Sigmoid colon (tissue), 7 donors: ENCODE measurements around the gene PICK1. TPM values are rescaled to one million over a fixed set of nuclear protein-coding genes. Genes with fewer than 3 reads are reported as not detected.

Experiments used
- DNase-seq: peaks from one replicate; pipeline ENCODE4 v3.0.0-alpha.2; 2019
- H3K27ac ChIP-seq, 4 donors: fragments of 200-600 bp; sonication (generic); one replicate each; pipeline ENCODE4 v1.5.1; 2016 to 2019; ENCODE audit warnings: mild to moderate bottlenecking in 1 of 4
- H3K27me3 ChIP-seq, 3 donors: fragments of 200-600 bp; sonication (generic); one replicate each; pipeline ENCODE4 v1.5.1; 2019; ENCODE audit warnings: mild to moderate bottlenecking in 1 of 3
- H3K36me3 ChIP-seq, 4 donors: fragments of 200-600 bp; sonication (generic); one replicate each; pipeline ENCODE4 v1.5.1; 2016 to 2019
- H3K4me1 ChIP-seq, 4 donors: fragments of 200-600 bp; sonication (generic); one replicate each; pipeline ENCODE4 v1.5.1; 2017 to 2019
- H3K4me3 ChIP-seq, 4 donors: fragments of 200-600 bp; sonication (generic); one replicate each; pipeline ENCODE4 v1.5.1; 2017 to 2019; ENCODE audit warnings: mild to moderate bottlenecking in 2 of 4, moderate library complexity in 1 of 4
- H3K9me3 ChIP-seq, 4 donors: fragments of 200-600 bp in 3 of 4; sonication (generic) in 3 of 4; one replicate each; pipeline versions ENCODE4 v1.5.1 to v1.6.1; 2013 to 2019
- CTCF ChIP-seq, 4 experiments: fragments of 450-650 bp in 3 of 4; fragments of 200-600 bp in 1 of 4; IDR thresholded peaks; one replicate each; pipeline ENCODE4 v1.5.1; 2016 to 2019; ENCODE audit warnings: antibody characterized with exemption in 4 of 4, mild to moderate bottlenecking in 3 of 4, moderate library complexity in 2 of 4
- EP300 ChIP-seq, 4 donors: sonication (generic); formaldehyde crosslinking; IDR thresholded peaks; one replicate each; pipeline ENCODE4 v1.6.1; 2017; ENCODE audit warnings: antibody characterized with exemption in 4 of 4
- POLR2A ChIP-seq, 2 donors: fragments of 450-650 bp; IDR thresholded peaks; one replicate each; pipeline ENCODE4 v1.6.1; 2016; ENCODE audit warnings: antibody characterized with exemption in 2 of 2, mild to moderate bottlenecking in 2 of 2, moderate library complexity in 2 of 2
- POLR2AphosphoS5 ChIP-seq, 4 donors: sonication (generic); formaldehyde crosslinking; IDR thresholded peaks; one replicate each; pipeline ENCODE4 v1.6.1; 2017; ENCODE audit warnings: antibody characterized with exemption in 4 of 4
- WGBS, 2 donors: extraction: QIAGEN DNeasy Blood & Tissue Kit; methylation state at CpG; one replicate each; pipeline ENCODE4 v1.1.7; 2013; 5-methylcytosine and 5-hydroxymethylcytosine counted together
- intact Hi-C: fragments of 100-400 bp; cut with DNase I; formaldehyde crosslinking; loops from one replicate; pipeline ENCODE4 v1.15.1; 2023
- polyA plus RNA-seq, 3 donors: library from polyadenylated mRNA; stranded (reverse); fragments of 200-250 nt; gene quantifications; one replicate each; pipeline ENCODE4 v1.2.3, GENCODE V29; 2013
- total RNA-seq, 4 donors: library from RNA; depleted of rRNA; stranded (reverse); fragments of >200 nt; gene quantifications; one replicate each; pipeline ENCODE4 v1.1.0, GENCODE V29; 2016
- donor health status: healthy with polysubstance abuse.
- donor health status: Bipolar disorder and iron deficiency.
- donor health status: healthy.

PICK1 gene
- total and polyA plus RNA-seq, 7 donors, result 14.3 to 38.9 (median 21.0) TPM

GRCh38 chr22:38038426-38038825 lies 18.8 kb upstream of the PICK1 start:
- H3K27ac ChIP-seq, result peak overlapping the region; percentile 40 to 74 (median 70)
- H3K9me3 ChIP-seq, result no peaks in the 10 kb centered on the region
- TF ChIP-seq POLR2A (IDR thresholded peaks at IDR 0.05), result no peak
- peak in 1 of 4 donors; percentile 7 for TF ChIP-seq POLR2AphosphoS5 (IDR thresholded peaks at IDR 0.05)
- peak; percentile 67 for DNase-seq
- intact Hi-C loops, result no loop called here
- H3K4me3 ChIP-seq, result no peak overlapping the region
- no peaks in the 10 kb centered on the region for H3K36me3 ChIP-seq
- no peaks in the 10 kb centered on the region for H3K27me3 ChIP-seq
- WGBS, 2 donors, result 94 to 95% methylated on average over 23 of the region's 23 CpGs
- H3K4me1 ChIP-seq, result peaks cover 0 to 30% (median 19%) of the 10 kb centered on the region in 4 donors

- 89 to 90% methylated on average over 46 of the region's 46 CpGs for WGBS, 2 donors
- H3K27ac ChIP-seq, result peak overlapping the region; percentile 40 to 74 (median 70)
- peaks cover 0 to 23% (median 11%) of the 10 kb centered on the region in 4 donors for H3K4me1 ChIP-seq
- H3K27me3 ChIP-seq, result no peaks in the 10 kb centered on the region
- no peaks in the 10 kb centered on the region for H3K36me3 ChIP-seq
- TF ChIP-seq POLR2A (IDR thresholded peaks at IDR 0.05), result no peak
- no peak for TF ChIP-seq CTCF (IDR thresholded peaks at IDR 0.05)
- TF ChIP-seq EP300 (IDR thresholded peaks at IDR 0.05), result no peak
- peak in 1 of 4 donors; percentile 18 for TF ChIP-seq POLR2AphosphoS5 (IDR thresholded peaks at IDR 0.05)
- no peaks in the 10 kb centered on the region for H3K9me3 ChIP-seq
- intact Hi-C loops, result no loop called here
- no peak overlapping the region for H3K4me3 ChIP-seq
- no peak for DNase-seq
Observed at GRCh38 chr22:38038890-38039812, 18.1 kb upstream of the PICK1 start.

GRCh38 chr22:38040953-38041759 lies 16.0 kb upstream of the PICK1 start:
- Histone ChIP-seq H3K27ac (peak overlapping the region in 1 of 4 donors; percentile 26), H3K9me3 (no peaks in the 10 kb centered on the region), H3K27me3 (no peaks in the 10 kb centered on the region), H3K36me3 (no peaks in the 10 kb centered on the region), H3K4me1 (peaks cover 0 to 5% (median 0%) of the 10 kb centered on the region in 4 donors), H3K4me3 (no peak overlapping the region)
- intact Hi-C loops, result no loop called here
- TF ChIP-seq EP300 (IDR thresholded peaks at IDR 0.05), result no peak
- TF ChIP-seq CTCF (IDR thresholded peaks at IDR 0.05), result no peak
- DNase-seq, result no peak
- WGBS, 2 donors, result 87% methylated on average over 20 of the region's 20 CpGs

- Histone ChIP-seq H3K4me1 (peaks cover 0 to 5% (median 0%) of the 10 kb centered on the region in 4 donors), H3K27me3 (no peaks in the 10 kb centered on the region), H3K9me3 (no peaks in the 10 kb centered on the region), H3K4me3 (no peak overlapping the region), H3K36me3 (no peaks in the 10 kb centered on the region), H3K27ac (peak overlapping the region in 3 of 4 donors; percentile 14 to 35 (median 17))
- TF ChIP-seq POLR2A (IDR thresholded peaks at IDR 0.05) (no peak), CTCF (IDR thresholded peaks at IDR 0.05) (no peak), EP300 (IDR thresholded peaks at IDR 0.05) (no peak), POLR2AphosphoS5 (IDR thresholded peaks at IDR 0.05) (no peak)
- intact Hi-C loops, result no loop called here
- WGBS, 2 donors, result 58 to 74% methylated on average over 5 of the region's 5 CpGs
- no peak for DNase-seq
Observed at GRCh38 chr22:38041760-38042487, 15.3 kb upstream of the PICK1 start.
